ENCODE measurements around the gene TIFAB. TPM values are rescaled to one million over a fixed set of nuclear protein-coding genes. Genes with fewer than 3 reads are reported as not detected.

Gene TIFAB
- total RNA-seq, 1 donor from 2014 or later = not detected

DNA sequence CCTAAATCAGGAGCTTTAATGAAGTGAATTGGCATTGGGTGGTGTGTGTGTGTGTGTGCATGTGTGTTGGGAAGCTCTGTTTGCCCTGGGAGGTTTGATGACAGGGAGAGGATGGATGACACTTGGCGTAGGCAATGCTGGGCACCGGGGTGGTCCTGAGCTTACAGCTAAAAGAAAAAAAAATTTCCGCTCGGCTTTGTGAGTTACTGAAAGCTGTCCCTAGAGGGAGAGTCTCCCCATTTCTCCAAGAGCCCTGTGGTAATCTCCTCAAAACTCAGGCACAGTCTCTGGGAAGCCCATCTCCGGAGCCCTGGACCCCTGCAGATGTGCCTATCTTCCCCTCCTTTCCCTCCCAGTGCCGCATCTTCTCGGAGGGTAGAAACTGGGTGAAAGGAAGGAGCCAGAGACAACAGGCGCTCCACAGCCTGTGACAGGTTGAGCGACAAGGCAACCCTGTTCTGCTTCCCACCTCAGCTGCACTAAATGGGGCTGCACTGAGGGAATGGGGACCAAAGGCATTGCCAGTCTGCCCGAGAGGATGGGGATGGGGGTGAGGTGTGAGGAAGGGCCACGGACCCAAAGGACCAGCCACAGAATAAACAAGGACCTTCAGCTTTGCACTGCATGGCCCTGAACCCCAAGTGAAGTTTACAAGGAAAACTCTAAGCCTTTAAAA, 35.8 kb upstream of the TIFAB start:
- H3K4me3 ChIP-seq (ENCODE audit: low read depth, low read length) = no peak overlapping the region
- DNase-seq (ENCODE audit: low read depth) = no peak
- TF ChIP-seq, protein P1, sequence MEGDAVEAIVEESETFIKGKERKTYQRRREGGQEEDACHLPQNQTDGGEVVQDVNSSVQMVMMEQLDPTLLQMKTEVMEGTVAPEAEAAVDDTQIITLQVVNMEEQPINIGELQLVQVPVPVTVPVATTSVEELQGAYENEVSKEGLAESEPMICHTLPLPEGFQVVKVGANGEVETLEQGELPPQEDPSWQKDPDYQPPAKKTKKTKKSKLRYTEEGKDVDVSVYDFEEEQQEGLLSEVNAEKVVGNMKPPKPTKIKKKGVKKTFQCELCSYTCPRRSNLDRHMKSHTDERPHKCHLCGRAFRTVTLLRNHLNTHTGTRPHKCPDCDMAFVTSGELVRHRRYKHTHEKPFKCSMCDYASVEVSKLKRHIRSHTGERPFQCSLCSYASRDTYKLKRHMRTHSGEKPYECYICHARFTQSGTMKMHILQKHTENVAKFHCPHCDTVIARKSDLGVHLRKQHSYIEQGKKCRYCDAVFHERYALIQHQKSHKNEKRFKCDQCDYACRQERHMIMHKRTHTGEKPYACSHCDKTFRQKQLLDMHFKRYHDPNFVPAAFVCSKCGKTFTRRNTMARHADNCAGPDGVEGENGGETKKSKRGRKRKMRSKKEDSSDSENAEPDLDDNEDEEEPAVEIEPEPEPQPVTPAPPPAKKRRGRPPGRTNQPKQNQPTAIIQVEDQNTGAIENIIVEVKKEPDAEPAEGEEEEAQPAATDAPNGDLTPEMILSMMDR (conservative IDR thresholded peaks at IDR 0.05; ENCODE audit: low read depth, low read length) = no peak

GRCh38 chr5:135487037-135487395, 34.9 kb upstream of the TIFAB start:
- TF ChIP-seq, protein P1 (conservative IDR thresholded peaks at IDR 0.05; ENCODE audit: low read depth, low read length) = no peak
- H3K4me3 ChIP-seq (ENCODE audit: low read depth, low read length) = no peak overlapping the region
- no peak for DNase-seq (ENCODE audit: low read depth)

DNA sequence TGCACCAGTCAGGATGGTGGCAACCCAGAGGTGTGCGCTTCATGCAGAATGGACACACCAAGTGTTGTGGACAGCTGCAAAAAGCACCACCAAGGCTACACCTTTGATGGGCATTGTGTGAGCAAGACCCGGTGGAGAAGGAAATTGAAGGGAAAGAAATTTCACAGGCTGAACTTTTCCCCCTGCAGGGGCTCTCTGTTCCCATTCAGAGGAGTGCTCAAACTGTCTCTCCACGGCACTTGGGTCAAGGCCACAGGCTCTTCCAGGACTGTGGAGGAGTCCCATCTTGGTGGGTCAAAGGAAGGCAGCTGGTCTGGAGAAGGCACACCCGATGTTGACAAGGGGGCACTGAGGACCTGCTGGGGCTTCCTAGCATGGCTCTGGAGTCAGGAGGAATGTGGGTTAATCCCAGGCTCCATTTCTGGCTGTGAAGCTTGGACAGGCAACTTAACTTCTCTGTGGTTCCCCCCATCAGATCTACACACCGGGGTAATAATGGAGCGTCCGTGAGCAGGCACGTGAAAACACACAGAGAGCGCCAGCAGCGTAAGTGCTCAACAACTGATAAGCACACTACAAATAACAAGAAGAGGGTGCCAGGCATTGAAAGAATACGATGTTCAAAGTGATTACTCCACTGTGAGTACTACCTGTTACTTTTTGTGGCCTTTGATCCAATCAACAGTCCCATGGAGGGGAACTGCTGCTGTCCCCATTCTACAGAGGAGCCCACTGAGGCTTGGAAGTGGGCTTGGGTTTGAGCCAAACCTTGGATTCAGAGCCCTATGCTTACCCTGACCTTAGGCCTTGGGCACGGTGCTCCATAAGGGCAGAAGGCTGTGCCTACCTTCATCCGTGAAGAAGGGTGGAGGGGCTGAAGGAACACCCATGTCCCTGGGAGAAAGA, 34.2 kb upstream of the TIFAB start:
- no peak overlapping the region for H3K4me3 ChIP-seq (ENCODE audit: low read depth, low read length)
- TF ChIP-seq, protein P1 (conservative IDR thresholded peaks at IDR 0.05; ENCODE audit: low read depth, low read length) = no peak
- DNase-seq (ENCODE audit: low read depth) = no peak

GRCh38 chr5:135484674-135485086, 32.5 kb upstream of the TIFAB start:
- TF ChIP-seq, protein P1 (conservative IDR thresholded peaks at IDR 0.05; ENCODE audit: low read depth, low read length) = no peak
- no peak overlapping the region for H3K4me3 ChIP-seq (ENCODE audit: low read depth, low read length)
- DNase-seq (ENCODE audit: low read depth) = no peak

- DNase-seq (ENCODE audit: low read depth) = no peak
- TF ChIP-seq, protein P1 (conservative IDR thresholded peaks at IDR 0.05; ENCODE audit: low read depth, low read length) = no peak
- no peak overlapping the region for H3K4me3 ChIP-seq (ENCODE audit: low read depth, low read length)
These were observed 31.1 kb upstream of the TIFAB start for GRCh38 chr5:135483254-135483653.

DNA sequence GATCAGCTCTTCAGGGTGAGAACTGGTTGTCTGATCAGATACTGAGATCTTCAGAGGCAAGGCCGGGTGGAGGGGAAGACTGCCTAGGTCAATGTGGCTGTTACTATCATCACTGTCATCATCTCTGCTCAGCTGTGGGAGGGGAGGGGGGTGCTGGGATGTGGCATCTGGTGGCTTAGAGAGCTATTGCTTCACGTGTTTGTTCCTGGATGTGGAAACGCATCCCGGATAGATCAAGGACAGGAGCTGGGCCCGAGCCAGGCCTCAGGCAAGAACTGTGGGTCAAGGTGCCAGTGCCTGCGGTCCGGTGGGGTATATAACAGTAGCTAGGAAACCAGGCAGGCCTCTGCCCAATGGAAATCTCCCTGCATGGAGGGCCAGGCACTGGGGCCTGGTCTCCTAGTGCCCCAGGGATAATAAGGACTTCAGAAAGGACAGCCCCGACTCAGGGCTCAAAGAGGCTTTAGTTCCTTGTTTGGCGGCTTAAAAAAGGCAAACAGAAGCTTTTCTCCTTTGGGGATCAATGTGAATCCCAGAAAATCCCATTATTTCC, 30.3 kb upstream of the TIFAB start:
- no peak overlapping the region for H3K4me3 ChIP-seq (ENCODE audit: low read depth, low read length)
- TF ChIP-seq, protein P1 (conservative IDR thresholded peaks at IDR 0.05; ENCODE audit: low read depth, low read length) = no peak
- no peak for DNase-seq (ENCODE audit: low read depth)

All from epithelial cell of proximal tubule (primary cell).